GM12892 (cell line): Measurements from ENCODE around the gene ANKRD27.

Experiments
- POLR2A ChIP-seq: IDR thresholded peaks from 2 replicates; pipeline ENCODE4 v1.6.1; 2011; ENCODE audit warnings: low read depth, low read length, control low read depth
- POLR2AphosphoS5 ChIP-seq: IDR thresholded peaks from 2 replicates; pipeline ENCODE4 v1.6.1; 2011; ENCODE audit warnings: low read depth, low read length, control low read depth
- TAF1 ChIP-seq: IDR thresholded peaks from 2 replicates; pipeline ENCODE4 v1.6.1; 2011; ENCODE audit warnings: low read depth, mild to moderate bottlenecking, control low read depth, low read length, borderline replicate concordance

GRCh38 chr19:32671883-32672593 is 2.9 kb downstream of the ANKRD27 start:
- TF ChIP-seq TAF1 (no peak), POLR2AphosphoS5 (no peak), POLR2A (no peak)
